K562 (cell line): ENCODE results near the gene TMPRSS5. TPM values are rescaled to one million over a fixed set of nuclear protein-coding genes. Genes with fewer than 3 reads are reported as not detected.

Experiments
- ATAC-seq: fragments of 200-7000 bp; cut with Tn5 transposase; 3 replicates; pipeline ENCODE4 v1.9.1; 2020; ENCODE audit warnings: moderate library complexity
- BruUV-seq: library from RNA; stranded (reverse); fragments of 400-500 nt; replicated peaks from 2 replicates; lab custom pipeline; 2021; lab: Mats Ljungman, UMichigan
- CTCF ChIA-PET: fragments of 300-600 bp; formaldehyde crosslinking; extraction: SDS; loops from one replicate; lab custom pipeline; 2021; ENCODE audit warnings: low intra/inter-chr PET ratio; lab: Yijun Ruan, JAX
- POLR2A ChIA-PET: fragments of 300-600, 350-650 bp; sonication (Branson Sonifier 250); formaldehyde crosslinking; extraction: SDS; loops from one replicate; lab custom pipeline; 2021; ENCODE audit warnings: antibody characterized with exemption, inconsistent platforms; lab: Yijun Ruan, JAX
- DNase-seq, 4 experiments: peaks; one replicate each; pipeline versions ENCODE4 v3.0.0 to v3.0.0-alpha.2; 2011 to 2018; ENCODE audit warnings: low spot score in 3 of 4, mixed read lengths in 3 of 4; ENCODE audit errors: extremely low read depth in 1 of 4
- FAIRE-seq: peaks from 2 replicates; lab custom pipeline; 2011; peaks lifted over from hg19 to GRCh38; lab: Jason Lieb, UNC
- H2AFZ ChIP-seq: 2 replicates; pipeline ENCODE4 v1.6.0; 2011; ENCODE audit warnings: low read depth, low read length, control low read depth, inconsistent platforms
- H3K27ac ChIP-seq: fragments of 200-600 bp; 3 replicates; pipeline ENCODE4 v1.8.0; 2011; ENCODE audit warnings: low read depth, mild to moderate bottlenecking, control low read depth, inconsistent platforms, low read length, moderate library complexity, mixed read lengths; ENCODE audit errors: extremely low read depth
- H3K27me3 ChIP-seq, 2 experiments: fragments of 300-600 bp in 1 of 2; 2 replicates in 1 of 2; 3 replicates in 1 of 2; pipeline versions ENCODE4 v1.6.0 to v1.8.0; 2011; ENCODE audit warnings: inconsistent platforms in 2 of 2, low read length in 2 of 2, mild to moderate bottlenecking in 1 of 2, mixed read lengths in 1 of 2, moderate library complexity in 1 of 2; ENCODE audit not compliant: control insufficient read depth in 2 of 2, insufficient read depth in 2 of 2
- H3K36me3 ChIP-seq: fragments of 300-600 bp; 3 replicates; pipeline ENCODE4 v1.8.0; 2011; ENCODE audit warnings: mild to moderate bottlenecking, low read length, inconsistent platforms; ENCODE audit not compliant: control insufficient read depth, insufficient read depth
- H3K4me1 ChIP-seq, 2 experiments: fragments of 200-600 bp in 1 of 2; replicated peaks in 1 of 2; 2 replicates in 1 of 2; 3 replicates in 1 of 2; pipeline versions ENCODE4 v1.5.1 to v1.8.0; 2011; ENCODE audit warnings: inconsistent platforms in 2 of 2, low read length in 2 of 2, mild to moderate bottlenecking in 1 of 2, mixed read lengths in 1 of 2, moderate library complexity in 1 of 2; ENCODE audit not compliant: control insufficient read depth in 2 of 2, insufficient read depth in 2 of 2
- H3K4me2 ChIP-seq: 2 replicates; pipeline ENCODE4 v1.6.1; 2011; ENCODE audit warnings: low read length, control low read depth, inconsistent platforms, mixed read lengths; ENCODE audit not compliant: insufficient read depth
- H3K4me3 ChIP-seq: fragments of 200-600 bp; sonication (generic), shearing (Covaris generic); 2 replicates; pipeline ENCODE4 v1.5.1; 2016; ENCODE audit warnings: control low read depth, inconsistent platforms
- H3K79me2 ChIP-seq: fragments of 200-600 bp; 3 replicates; pipeline ENCODE4 v1.8.0; 2011; ENCODE audit warnings: low read length, inconsistent platforms; ENCODE audit not compliant: control insufficient read depth, insufficient read depth
- H3K9ac ChIP-seq, 2 experiments: 2 replicates each; pipeline versions ENCODE4 v1.6.0 to v1.6.1; 2011; ENCODE audit warnings: low read depth in 2 of 2, low read length in 2 of 2, control low read depth in 1 of 2, inconsistent platforms in 1 of 2, mild to moderate bottlenecking in 1 of 2, mixed read lengths in 1 of 2; ENCODE audit not compliant: insufficient read depth in 1 of 2
- H3K9me1 ChIP-seq: one replicate; pipeline ENCODE4 v1.6.0; 2011; ENCODE audit warnings: inconsistent platforms, mild to moderate bottlenecking, low read length, moderate library complexity; ENCODE audit not compliant: control insufficient read depth, insufficient read depth
- H3K9me3 ChIP-seq: replicated peaks from 2 replicates; pipeline ENCODE4 v1.5.1; 2011; ENCODE audit warnings: low read depth, low read length, inconsistent platforms; ENCODE audit not compliant: control insufficient read depth, insufficient read depth
- H4K20me1 ChIP-seq: replicated peaks from 2 replicates; pipeline ENCODE4 v1.6.1; 2011; ENCODE audit warnings: low read length, inconsistent platforms, mixed read lengths; ENCODE audit not compliant: control insufficient read depth, insufficient read depth
- EHMT2 ChIP-seq: fragments of 450-650 bp; IDR thresholded peaks from 2 replicates; pipeline ENCODE4 v1.6.1; 2018; ENCODE audit warnings: antibody characterized with exemption
- GABPA ChIP-seq: fragments of 200-800 bp; sonication (Bioruptor generic); conservative IDR thresholded peaks from 2 replicates; pipeline ENCODE4 v1.6.1; 2016; ENCODE audit warnings: low read depth, missing genetic modification characterization, missing compliant biosample characterization
- GABPB1 ChIP-seq: sonication (generic); formaldehyde crosslinking; IDR thresholded peaks from 2 replicates; pipeline ENCODE4 v1.8.0; 2022; ENCODE audit warnings: mild to moderate bottlenecking, missing genetic modification reagents
- HDAC1 ChIP-seq, 2 experiments: fragments of 450-650 bp; IDR thresholded peaks; 2 replicates each; pipeline ENCODE4 v1.6.1; 2016 to 2017; ENCODE audit warnings: inconsistent platforms in 1 of 2, mild to moderate bottlenecking in 1 of 2, moderate library complexity in 1 of 2
- MIER1 ChIP-seq: fragments of 450-650 bp; IDR thresholded peaks from 2 replicates; pipeline ENCODE4 v1.6.1; 2016; ENCODE audit warnings: antibody characterized with exemption, mild to moderate bottlenecking, low read depth
- NCOA1 ChIP-seq: fragments of 450-650 bp; IDR thresholded peaks from 2 replicates; pipeline ENCODE4 v1.6.1; 2016; ENCODE audit warnings: low read depth
- PHF20 ChIP-seq: fragments of 450-650 bp; IDR thresholded peaks from 2 replicates; pipeline ENCODE4 v1.6.1; 2018; ENCODE audit not compliant: partially characterized antibody
- TAF7 ChIP-seq: fragments of 450-650 bp; IDR thresholded peaks from 2 replicates; pipeline ENCODE4 v1.6.1; 2016; ENCODE audit warnings: missing genetic modification characterization, missing compliant biosample characterization
- TEAD4 ChIP-seq, 2 experiments: sonication (generic) in 1 of 2; formaldehyde crosslinking in 1 of 2; IDR thresholded peaks; 2 replicates each; pipeline versions ENCODE4 v1.6.1 to v1.8.0; 2012 to 2022; ENCODE audit warnings: borderline replicate concordance in 1 of 2, inconsistent platforms in 1 of 2, low read length in 1 of 2, mild to moderate bottlenecking in 1 of 2, missing genetic modification reagents in 1 of 2
- U2AF1 ChIP-seq: fragments of 200-400 bp; formaldehyde crosslinking; optimal IDR thresholded peaks from 2 replicates; pipeline ENCODE3; 2017; ENCODE audit warnings: mild to moderate bottlenecking, low read depth, low read length, moderate library complexity
- ZNF184 ChIP-seq: sonication (generic); formaldehyde crosslinking; IDR thresholded peaks from 2 replicates; pipeline ENCODE4 v1.5.0; 2020; ENCODE audit warnings: missing genetic modification reagents
- ZNF239 ChIP-seq: fragments of 250-450 bp; sonication (Bioruptor Pico); IDR thresholded peaks from 2 replicates; pipeline ENCODE4 v1.4.0; 2020; ENCODE audit warnings: mild to moderate bottlenecking
- ZNF77 ChIP-seq: fragments of 250-450 bp; sonication (Bioruptor Pico); IDR thresholded peaks from 2 replicates; pipeline ENCODE4 v1.5.0; 2020
- WGBS: fragments of 100-300 bp; shearing (Covaris generic); methylation state at CpG from one replicate; pipeline ENCODE4 v1.1.6; 2016; ENCODE audit warnings: low coverage, mixed read lengths; ENCODE audit not compliant: insufficient coverage; ENCODE audit errors: missing lambda C conversion rate; 5-methylcytosine and 5-hydroxymethylcytosine counted together
- in situ Hi-C: fragments of 300-500 bp; cut with MboI; formaldehyde crosslinking; loops from 4 replicates; pipeline ENCODE4 v1.15.0; 2018; ENCODE audit warnings: inconsistent platforms, mixed read lengths
- intact Hi-C: fragments of 100-400 bp; cut with micrococcal nuclease; formaldehyde crosslinking; loops from 2 replicates; pipeline ENCODE4 v1.14.2; 2022
- polyA plus RNA-seq, 8 experiments: library from polyadenylated mRNA; depleted of rRNA in 4 of 8; stranded (reverse) in 5 of 8; unstranded in 3 of 8; fragments of >200 nt; fragmentation: Nextera tagmentation in 2 of 8; fragmentation: Illumina TruSeq in 1 of 8; extraction: Ambion mirVana in 2 of 8; extraction: Trizol in 1 of 8; gene quantifications; 2 replicates each; pipeline versions ENCODE4 v1.2.1 to v1.2.3, GENCODE V29; 2011 to 2014; ENCODE audit warnings: inconsistent platforms in 1 of 8, missing spikeins in 1 of 8
- total RNA-seq, 7 experiments: library from RNA; depleted of rRNA in 6 of 7; stranded (reverse); fragments of >200 nt in 6 of 7; fragmentation: Illumina TruSeq in 2 of 7; extraction: Trizol in 2 of 7; gene quantifications; 2 replicates each; pipeline versions ENCODE4 v1.2.1 to v1.2.3, GENCODE V29; 2011 to 2021; ENCODE audit warnings: low replicate concordance in 1 of 7
- TF ChIP-seq, protein P1 (sequence below), 2 experiments: fragments of 450-650 bp; formaldehyde crosslinking in 1 of 2; IDR thresholded peaks; 2 replicates each; pipeline versions ENCODE4 v1.4.0 to v1.6.1; 2014 to 2020; ENCODE audit warnings: mild to moderate bottlenecking in 2 of 2, borderline replicate concordance in 1 of 2, low read depth in 1 of 2
- TF ChIP-seq, protein P2 (sequence below): fragments of 450-650 bp; formaldehyde crosslinking; IDR thresholded peaks from 2 replicates; pipeline ENCODE4 v1.4.0; 2022; ENCODE audit warnings: missing genetic modification characterization

TMPRSS5 gene
- total and polyA plus RNA-seq, 9 of the 15 experiments (the other 6 are each of a cell fraction or from before 2014, with no cell fraction given) = 0.07 to 0.49 (median 0.17) TPM; not detected in 1

DNA sequence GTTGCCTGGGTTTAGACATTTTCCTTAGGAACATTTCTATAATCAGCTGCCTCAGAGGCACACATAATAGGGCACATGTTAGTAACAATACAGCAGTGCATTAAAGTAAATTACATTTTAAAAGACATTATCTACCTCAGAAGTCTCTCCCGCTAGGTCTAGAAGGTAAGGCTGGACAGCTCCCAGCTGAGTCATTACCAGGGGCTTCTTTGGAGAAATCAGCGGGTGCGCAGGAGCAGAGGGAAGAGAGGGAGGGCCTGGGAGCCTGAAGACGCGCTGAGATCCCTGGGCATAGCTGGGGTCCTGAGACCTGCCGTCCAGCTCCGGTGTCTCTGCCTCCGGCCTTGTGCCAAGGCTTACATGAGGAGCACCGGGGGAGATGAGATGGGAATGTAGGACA lies 67.7 kb downstream of the TMPRSS5 start:
- no peaks in the 10 kb centered on the region for H3K36me3 ChIP-seq
- no peaks in the 10 kb centered on the region for H3K79me2 ChIP-seq
- H3K27me3 ChIP-seq = no peaks in the 10 kb centered on the region
- H3K9ac ChIP-seq = no peak overlapping the region
- FAIRE-seq (no peak), ATAC-seq (peak; percentile 15; the same call in 1 of the 3 replicates), DNase-seq (no peak)
- no peak overlapping the region for H3K4me2 ChIP-seq
- intact Hi-C loops = no loop called here
- no peak overlapping the region for H3K4me3 ChIP-seq
- H3K9me3 ChIP-seq = peaks cover 8% of the 10 kb centered on the region
- H4K20me1 ChIP-seq = no peaks in the 10 kb centered on the region
- 66% methylated on average over 5 of the region's 9 CpGs for WGBS
- no TSS peak for BruUV-seq
- POLR2A ChIA-PET = interaction anchor here (0.7 kb wide), 1 partner anchor 10 kb away, joined by 3 read pairs; no protein-coding TSS in a partner anchor
- H3K27ac ChIP-seq = no peak overlapping the region
- peaks cover 10 to 23% of the 10 kb centered on the region in 2 experiments; a peak in 3 of 5 replicates for H3K4me1 ChIP-seq
- in situ Hi-C loops = no loop called here
- CTCF ChIA-PET = no interaction called here
- H2AFZ ChIP-seq = no peak overlapping the region
- H3K9me1 ChIP-seq = no peaks in the 10 kb centered on the region
- TF ChIP-seq EHMT2 (peak; percentile 68; the same call in 1 of the 2 replicates), ZNF77 (CRISPR knock-in tag) (no peak), MIER1 (peak; percentile 64; the same call in 1 of the 2 replicates), GABPA (tag) (no peak), ZNF184 (CRISPR knock-in tag) (no peak), TAF7 (tag) (no peak), HDAC1 (IDR thresholded peaks at IDR 0.05) (no peak), U2AF1 (no peak), TEAD4 (IDR thresholded peaks at IDR 0.05; ENCODE audit: low read length) (no peak), TEAD4 (CRISPR knock-in tag; IDR thresholded peaks at IDR 0.05; ENCODE audit: borderline replicate concordance) (no peak), GABPB1 (no peak), PHF20 (no peak), NCOA1 (no peak), ZNF239 (no peak)
- TF ChIP-seq, protein P1, sequence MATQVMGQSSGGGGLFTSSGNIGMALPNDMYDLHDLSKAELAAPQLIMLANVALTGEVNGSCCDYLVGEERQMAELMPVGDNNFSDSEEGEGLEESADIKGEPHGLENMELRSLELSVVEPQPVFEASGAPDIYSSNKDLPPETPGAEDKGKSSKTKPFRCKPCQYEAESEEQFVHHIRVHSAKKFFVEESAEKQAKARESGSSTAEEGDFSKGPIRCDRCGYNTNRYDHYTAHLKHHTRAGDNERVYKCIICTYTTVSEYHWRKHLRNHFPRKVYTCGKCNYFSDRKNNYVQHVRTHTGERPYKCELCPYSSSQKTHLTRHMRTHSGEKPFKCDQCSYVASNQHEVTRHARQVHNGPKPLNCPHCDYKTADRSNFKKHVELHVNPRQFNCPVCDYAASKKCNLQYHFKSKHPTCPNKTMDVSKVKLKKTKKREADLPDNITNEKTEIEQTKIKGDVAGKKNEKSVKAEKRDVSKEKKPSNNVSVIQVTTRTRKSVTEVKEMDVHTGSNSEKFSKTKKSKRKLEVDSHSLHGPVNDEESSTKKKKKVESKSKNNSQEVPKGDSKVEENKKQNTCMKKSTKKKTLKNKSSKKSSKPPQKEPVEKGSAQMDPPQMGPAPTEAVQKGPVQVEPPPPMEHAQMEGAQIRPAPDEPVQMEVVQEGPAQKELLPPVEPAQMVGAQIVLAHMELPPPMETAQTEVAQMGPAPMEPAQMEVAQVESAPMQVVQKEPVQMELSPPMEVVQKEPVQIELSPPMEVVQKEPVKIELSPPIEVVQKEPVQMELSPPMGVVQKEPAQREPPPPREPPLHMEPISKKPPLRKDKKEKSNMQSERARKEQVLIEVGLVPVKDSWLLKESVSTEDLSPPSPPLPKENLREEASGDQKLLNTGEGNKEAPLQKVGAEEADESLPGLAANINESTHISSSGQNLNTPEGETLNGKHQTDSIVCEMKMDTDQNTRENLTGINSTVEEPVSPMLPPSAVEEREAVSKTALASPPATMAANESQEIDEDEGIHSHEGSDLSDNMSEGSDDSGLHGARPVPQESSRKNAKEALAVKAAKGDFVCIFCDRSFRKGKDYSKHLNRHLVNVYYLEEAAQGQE (IDR thresholded peaks at IDR 0.05; ENCODE audit: borderline replicate concordance) = peak; percentile 88
- TF ChIP-seq, protein P1 (CRISPR knock-in tag; IDR thresholded peaks at IDR 0.05; ENCODE audit: low read depth) = no peak
- TF ChIP-seq, protein P2, sequence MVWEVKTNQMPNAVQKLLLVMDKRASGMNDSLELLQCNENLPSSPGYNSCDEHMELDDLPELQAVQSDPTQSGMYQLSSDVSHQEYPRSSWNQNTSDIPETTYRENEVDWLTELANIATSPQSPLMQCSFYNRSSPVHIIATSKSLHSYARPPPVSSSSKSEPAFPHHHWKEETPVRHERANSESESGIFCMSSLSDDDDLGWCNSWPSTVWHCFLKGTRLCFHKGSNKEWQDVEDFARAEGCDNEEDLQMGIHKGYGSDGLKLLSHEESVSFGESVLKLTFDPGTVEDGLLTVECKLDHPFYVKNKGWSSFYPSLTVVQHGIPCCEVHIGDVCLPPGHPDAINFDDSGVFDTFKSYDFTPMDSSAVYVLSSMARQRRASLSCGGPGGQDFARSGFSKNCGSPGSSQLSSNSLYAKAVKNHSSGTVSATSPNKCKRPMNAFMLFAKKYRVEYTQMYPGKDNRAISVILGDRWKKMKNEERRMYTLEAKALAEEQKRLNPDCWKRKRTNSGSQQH = no peak
